HCT116 (cell line): Measurements from ENCODE around the gene TOMM40L. TPM values are rescaled to one million over a fixed set of nuclear protein-coding genes. Genes with fewer than 3 reads are reported as not detected.

ENCODE experiments used
- ATAC-seq: fragments of 200-7000 bp; cut with Tn5 transposase; 2 replicates; pipeline ENCODE4 v1.9.1; 2020; ENCODE audit warnings: mild to moderate bottlenecking, moderate library complexity
- BruUV-seq: library from RNA; stranded (reverse); fragments of 400-500 nt; replicated peaks from 2 replicates; lab custom pipeline; 2021; lab: Mats Ljungman, UMichigan
- CTCF ChIA-PET: fragments of 300-600 bp; sonication (Branson Sonifier 250); formaldehyde crosslinking; loops from one replicate; lab custom pipeline; 2021; ENCODE audit warnings: antibody characterized with exemption; lab: Charles Lee
- POLR2A ChIA-PET: fragments of 300-600, 350-600 bp; sonication (Branson Sonifier 250); formaldehyde crosslinking; loops from one replicate; lab custom pipeline; 2021; ENCODE audit warnings: antibody characterized with exemption; lab: Charles Lee
- RAD21 ChIA-PET, 2 experiments: fragments of 300-600 bp; sonication (Branson Sonifier 250); formaldehyde crosslinking; loops; one replicate each; lab custom pipeline; 2023; ENCODE audit warnings: low total read pairs in 2 of 2; ENCODE audit not compliant: uncharacterized antibody in 2 of 2, unreplicated experiment in 2 of 2, low non-redundant PET in 1 of 2; lab: Charles Lee
- DNase-seq: peaks from one replicate; pipeline ENCODE4 v3.0.0-alpha.2; 2010; ENCODE audit warnings: low read depth, low spot score
- H2AFZ ChIP-seq: fragments of 200-600 bp; shearing (Covaris generic), sonication (generic); 2 replicates; pipeline ENCODE4 v1.6.1; 2017; ENCODE audit warnings: low read depth, mixed run types, mixed read lengths, antibody characterized with exemption, low read length; ENCODE audit not compliant: poor library complexity, severe bottlenecking
- H3K27ac ChIP-seq: 2 replicates; pipeline ENCODE4 v1.5.1; 2012; ENCODE audit warnings: low read depth, low read length
- H3K27me3 ChIP-seq: fragments of 200-600 bp; sonication (generic); 2 replicates; pipeline ENCODE4 v1.6.1; 2016; ENCODE audit warnings: mixed run types, low read length, mixed read lengths; ENCODE audit not compliant: insufficient read depth
- H3K36me3 ChIP-seq, 2 experiments: fragments of 200-500 bp in 1 of 2; fragments of 200-600 bp in 1 of 2; sonication (Bioruptor generic) in 1 of 2; sonication (generic) in 1 of 2; 2 replicates each; pipeline versions ENCODE4 v1.5.1 to v1.6.1; 2014 to 2016; ENCODE audit warnings: low read length in 2 of 2, inconsistent platforms in 1 of 2, mixed read lengths in 1 of 2, mixed run types in 1 of 2; ENCODE audit not compliant: insufficient read depth in 2 of 2, control insufficient read depth in 1 of 2
- H3K4me1 ChIP-seq, 2 experiments: fragments of 200-600 bp in 1 of 2; sonication (generic) in 1 of 2; 2 replicates each; pipeline versions ENCODE4 v1.5.1 to v1.6.1; 2012 to 2017; ENCODE audit warnings: low read length in 2 of 2, inconsistent platforms in 1 of 2, mild to moderate bottlenecking in 1 of 2, mixed read lengths in 1 of 2, mixed run types in 1 of 2, moderate library complexity in 1 of 2; ENCODE audit not compliant: insufficient read depth in 2 of 2, control insufficient read depth in 1 of 2
- H3K4me2 ChIP-seq: fragments of 200-600 bp; sonication (generic); 2 replicates; pipeline ENCODE4 v1.6.1; 2017; ENCODE audit warnings: mixed run types, low read length, mixed read lengths
- H3K4me3 ChIP-seq, 2 experiments: fragments of 200-600 bp in 1 of 2; sonication (generic) in 1 of 2; replicated peaks in 1 of 2; 2 replicates each; pipeline ENCODE4 v1.5.1; 2011 to 2016; ENCODE audit warnings: low read length in 2 of 2, control low read depth in 1 of 2, low read depth in 1 of 2, mild to moderate bottlenecking in 1 of 2, mixed read lengths in 1 of 2, mixed run types in 1 of 2
- H3K79me2 ChIP-seq: fragments of 200-600 bp; sonication (generic); 2 replicates; pipeline ENCODE4 v1.6.1; 2017; ENCODE audit warnings: mild to moderate bottlenecking, mixed run types, low read length, moderate library complexity, mixed read lengths; ENCODE audit not compliant: insufficient read depth
- H3K9ac ChIP-seq: fragments of 200-600 bp; sonication (generic); 2 replicates; pipeline ENCODE4 v1.6.1; 2016; ENCODE audit warnings: low read length, mixed read lengths
- H3K9me2 ChIP-seq: fragments of 200-600 bp; sonication (generic), shearing (Covaris generic); 2 replicates; pipeline ENCODE4 v1.6.1; 2017; ENCODE audit warnings: mixed run types, mild to moderate bottlenecking, moderate library complexity; ENCODE audit not compliant: insufficient read depth
- H3K9me3 ChIP-seq, 2 experiments: fragments of 200-500 bp in 1 of 2; fragments of 200-600 bp in 1 of 2; sonication (Bioruptor generic) in 1 of 2; sonication (generic) in 1 of 2; 2 replicates each; pipeline ENCODE4 v1.6.1; 2014 to 2017; ENCODE audit warnings: low read length in 2 of 2, mixed read lengths in 2 of 2, inconsistent platforms in 1 of 2, low read depth in 1 of 2, mild to moderate bottlenecking in 1 of 2, mixed run types in 1 of 2, moderate library complexity in 1 of 2; ENCODE audit not compliant: control insufficient read depth in 1 of 2, insufficient read depth in 1 of 2
- H4K20me1 ChIP-seq: fragments of 200-600 bp; sonication (generic), shearing (Covaris generic); 2 replicates; pipeline ENCODE4 v1.6.1; 2017; ENCODE audit warnings: mixed run types, mild to moderate bottlenecking, moderate library complexity; ENCODE audit not compliant: insufficient read depth
- ATF3 ChIP-seq: IDR thresholded peaks from 2 replicates; pipeline ENCODE4 v1.6.1; 2012
- CBX3 ChIP-seq: IDR thresholded peaks from 2 replicates; pipeline ENCODE4 v1.6.1; 2012; ENCODE audit warnings: low read depth
- CTCF ChIP-seq, 3 experiments: fragments of 200-600 bp in 1 of 3; sonication (generic) in 1 of 3; IDR thresholded peaks in 2 of 3; conservative IDR thresholded peaks in 1 of 3; 2 replicates each; pipeline ENCODE4 v1.5.1; 2012 to 2017; ENCODE audit warnings: low read depth in 2 of 3, low read length in 2 of 3, antibody characterized with exemption in 1 of 3, borderline replicate concordance in 1 of 3, control low read depth in 1 of 3, mild to moderate bottlenecking in 1 of 3, mixed read lengths in 1 of 3, mixed run types in 1 of 3, moderate library complexity in 1 of 3; ENCODE audit not compliant: insufficient read depth in 1 of 3
- EGR1 ChIP-seq: IDR thresholded peaks from 2 replicates; pipeline ENCODE4 v1.6.1; 2012; ENCODE audit warnings: low read depth
- FOSL1 ChIP-seq: IDR thresholded peaks from 2 replicates; pipeline ENCODE4 v1.6.1; 2012; ENCODE audit warnings: low read depth
- SIN3A ChIP-seq: IDR thresholded peaks from 2 replicates; pipeline ENCODE4 v1.6.1; 2012; ENCODE audit warnings: low read depth
- SRF ChIP-seq: IDR thresholded peaks from 2 replicates; pipeline ENCODE4 v1.6.1; 2012; ENCODE audit warnings: low read depth
- TCF7L2 ChIP-seq: IDR thresholded peaks from 2 replicates; pipeline ENCODE4 v1.7.0; 2011; ENCODE audit warnings: borderline replicate concordance, inconsistent platforms; ENCODE audit not compliant: insufficient read depth, insufficient read length; ENCODE audit errors: extremely low read depth
- intact Hi-C: fragments of 100-400 bp; cut with micrococcal nuclease; formaldehyde crosslinking; loops from 2 replicates; pipeline ENCODE4 v1.10.0; 2022
- total RNA-seq: library from RNA; stranded (reverse); gene quantifications from one replicate; pipeline ENCODE4 v1.2.1, GENCODE V29; 2021; ENCODE audit not compliant: unreplicated experiment

TOMM40L gene
- total RNA-seq, 1 experiment from 2014 or later, result 9.8 TPM

- no peak for DNase-seq
- no TSS peak for BruUV-seq
- no peak within 1 kb of the TSS for H3K4me2 ChIP-seq
Measured at GRCh38 chr1:161258439-161259344, 32.8 kb downstream of the TOMM40L start, which contains the start of gene PCP4L1. TSS of gene PCP4L1 (plus strand) at chr1:161258745. CDS start at chr1:161258975, 230 bp downstream.

More at GRCh38 chr1:161258439-161259344, 32.8 kb downstream of the TOMM40L start, which contains the start of gene PCP4L1:
- Histone ChIP-seq H2AFZ (no peak within 1 kb of the TSS), H3K9ac (no peak within 1 kb of the TSS), H3K9me3 (peaks cover 0 to 10% of the 10 kb centered on the region in 2 experiments; a peak in 1 of 4 replicates), H3K9me2 (no peaks in the 10 kb centered on the region), H4K20me1 (no peaks in the 10 kb centered on the region), H3K27ac (no peak within 1 kb of the TSS), H3K4me1 (no peaks in the 10 kb centered on the region), H3K4me3 (no peak within 1 kb of the TSS), H3K36me3 (no peaks in the 10 kb centered on the region), H3K27me3 (peaks cover 14% of the 10 kb centered on the region), H3K79me2 (no peaks in the 10 kb centered on the region)
- ChIA-PET POLR2A (no interaction called here), RAD21 (no interaction called here), CTCF (interaction anchor here (1.5 kb wide), 1 partner anchor 33 kb away, joined by 3 read pairs; no protein-coding TSS in a partner anchor)
- intact Hi-C loops, result no loop called here
- no peak for TF ChIP-seq SIN3A
- no peak for TF ChIP-seq EGR1
- TF ChIP-seq CBX3, result no peak
- TF ChIP-seq SRF, result no peak
- no peak for TF ChIP-seq TCF7L2
- TF ChIP-seq ATF3, result no peak
- no peak for TF ChIP-seq CTCF (IDR thresholded peaks at IDR 0.05 in 2 of 3, conservative IDR thresholded peaks at IDR 0.05 in 1 of 3; ENCODE audit: borderline replicate concordance in 1 of 3, insufficient read depth in 1 of 3, low read depth in 2 of 3, low read length in 2 of 3)
- no peak for TF ChIP-seq FOSL1
- no peak for ATAC-seq
